ENCODE data around the gene CCDC88B.

The CCDC88B gene

DNA sequence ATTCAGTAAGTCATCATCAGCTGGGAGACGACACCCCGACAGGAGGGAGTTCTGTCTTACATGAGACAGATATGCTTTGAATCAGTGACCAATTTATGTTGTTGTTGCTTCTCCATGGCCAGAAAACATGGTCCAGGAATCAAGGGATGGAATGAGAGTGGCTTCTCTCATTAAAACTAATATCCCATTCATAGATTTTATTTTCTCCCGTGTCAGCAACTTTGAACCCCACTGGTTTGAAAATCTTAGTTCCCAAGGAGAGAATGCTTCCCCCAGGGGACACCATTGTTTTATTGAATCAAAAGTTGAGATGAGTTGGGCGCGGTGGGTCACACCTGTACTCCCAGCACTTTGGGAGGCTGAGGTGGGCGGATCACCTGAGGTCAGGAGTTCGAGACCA, 61.8 kb downstream of the CCDC88B start:
- TF ChIP-seq ZNF830 (tag by site-specific recombination; IDR thresholded peaks at IDR 0.05; ENCODE audit: low read depth) = no peak
- no peak for TF ChIP-seq ZNF37A (tag by site-specific recombination; IDR thresholded peaks at IDR 0.05)
- TF ChIP-seq, protein P1, sequence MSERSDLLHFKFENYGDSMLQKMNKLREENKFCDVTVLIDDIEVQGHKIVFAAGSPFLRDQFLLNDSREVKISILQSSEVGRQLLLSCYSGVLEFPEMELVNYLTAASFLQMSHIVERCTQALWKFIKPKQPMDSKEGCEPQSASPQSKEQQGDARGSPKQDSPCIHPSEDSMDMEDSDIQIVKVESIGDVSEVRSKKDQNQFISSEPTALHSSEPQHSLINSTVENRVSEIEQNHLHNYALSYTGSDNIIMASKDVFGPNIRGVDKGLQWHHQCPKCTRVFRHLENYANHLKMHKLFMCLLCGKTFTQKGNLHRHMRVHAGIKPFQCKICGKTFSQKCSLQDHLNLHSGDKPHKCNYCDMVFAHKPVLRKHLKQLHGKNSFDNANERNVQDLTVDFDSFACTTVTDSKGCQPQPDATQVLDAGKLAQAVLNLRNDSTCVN (tag by site-specific recombination; optimal IDR thresholded peaks at IDR 0.05) = no peak
- TF ChIP-seq ZXDB (tag by site-specific recombination; IDR thresholded peaks at IDR 0.05) = no peak
- no peak for TF ChIP-seq ZFHX2 (tag by site-specific recombination; conservative IDR thresholded peaks at IDR 0.05)
- no peak for TF ChIP-seq KLF16 (tag by site-specific recombination; IDR thresholded peaks at IDR 0.05)
- no peak for TF ChIP-seq ZNF548 (tag by site-specific recombination; IDR thresholded peaks at IDR 0.05)
- TF ChIP-seq, protein P2, sequence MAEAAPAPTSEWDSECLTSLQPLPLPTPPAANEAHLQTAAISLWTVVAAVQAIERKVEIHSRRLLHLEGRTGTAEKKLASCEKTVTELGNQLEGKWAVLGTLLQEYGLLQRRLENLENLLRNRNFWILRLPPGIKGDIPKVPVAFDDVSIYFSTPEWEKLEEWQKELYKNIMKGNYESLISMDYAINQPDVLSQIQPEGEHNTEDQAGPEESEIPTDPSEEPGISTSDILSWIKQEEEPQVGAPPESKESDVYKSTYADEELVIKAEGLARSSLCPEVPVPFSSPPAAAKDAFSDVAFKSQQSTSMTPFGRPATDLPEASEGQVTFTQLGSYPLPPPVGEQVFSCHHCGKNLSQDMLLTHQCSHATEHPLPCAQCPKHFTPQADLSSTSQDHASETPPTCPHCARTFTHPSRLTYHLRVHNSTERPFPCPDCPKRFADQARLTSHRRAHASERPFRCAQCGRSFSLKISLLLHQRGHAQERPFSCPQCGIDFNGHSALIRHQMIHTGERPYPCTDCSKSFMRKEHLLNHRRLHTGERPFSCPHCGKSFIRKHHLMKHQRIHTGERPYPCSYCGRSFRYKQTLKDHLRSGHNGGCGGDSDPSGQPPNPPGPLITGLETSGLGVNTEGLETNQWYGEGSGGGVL (tag by site-specific recombination; IDR thresholded peaks at IDR 0.05) = no peak
- no peak for TF ChIP-seq KLF8 (tag by site-specific recombination; IDR thresholded peaks at IDR 0.05)
- TF ChIP-seq ZNF214 (tag by site-specific recombination; IDR thresholded peaks at IDR 0.05; ENCODE audit: borderline replicate concordance) = no peak
- TF ChIP-seq HOXD13 (CRISPR knock-in tag; IDR thresholded peaks at IDR 0.05; ENCODE audit: borderline replicate concordance) = no peak
- no peak for TF ChIP-seq ZNF121 (tag by site-specific recombination; IDR thresholded peaks at IDR 0.05)
- TF ChIP-seq ZNF777 (tag by site-specific recombination; IDR thresholded peaks at IDR 0.05; ENCODE audit: borderline replicate concordance) = no peak
- TF ChIP-seq, protein P3, sequence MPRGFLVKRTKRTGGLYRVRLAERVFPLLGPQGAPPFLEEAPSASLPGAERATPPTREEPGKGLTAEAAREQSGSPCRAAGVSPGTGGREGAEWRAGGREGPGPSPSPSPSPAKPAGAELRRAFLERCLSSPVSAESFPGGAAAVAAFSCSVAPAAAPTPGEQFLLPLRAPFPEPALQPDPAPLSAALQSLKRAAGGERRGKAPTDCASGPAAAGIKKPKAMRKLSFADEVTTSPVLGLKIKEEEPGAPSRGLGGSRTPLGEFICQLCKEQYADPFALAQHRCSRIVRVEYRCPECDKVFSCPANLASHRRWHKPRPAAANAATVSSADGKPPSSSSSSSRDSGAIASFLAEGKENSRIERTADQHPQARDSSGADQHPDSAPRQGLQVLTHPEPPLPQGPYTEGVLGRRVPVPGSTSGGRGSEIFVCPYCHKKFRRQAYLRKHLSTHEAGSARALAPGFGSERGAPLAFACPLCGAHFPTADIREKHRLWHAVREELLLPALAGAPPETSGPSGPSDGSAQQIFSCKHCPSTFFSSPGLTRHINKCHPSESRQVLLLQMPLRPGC (tag by site-specific recombination; IDR thresholded peaks at IDR 0.05) = no peak
- TF ChIP-seq, protein P4, sequence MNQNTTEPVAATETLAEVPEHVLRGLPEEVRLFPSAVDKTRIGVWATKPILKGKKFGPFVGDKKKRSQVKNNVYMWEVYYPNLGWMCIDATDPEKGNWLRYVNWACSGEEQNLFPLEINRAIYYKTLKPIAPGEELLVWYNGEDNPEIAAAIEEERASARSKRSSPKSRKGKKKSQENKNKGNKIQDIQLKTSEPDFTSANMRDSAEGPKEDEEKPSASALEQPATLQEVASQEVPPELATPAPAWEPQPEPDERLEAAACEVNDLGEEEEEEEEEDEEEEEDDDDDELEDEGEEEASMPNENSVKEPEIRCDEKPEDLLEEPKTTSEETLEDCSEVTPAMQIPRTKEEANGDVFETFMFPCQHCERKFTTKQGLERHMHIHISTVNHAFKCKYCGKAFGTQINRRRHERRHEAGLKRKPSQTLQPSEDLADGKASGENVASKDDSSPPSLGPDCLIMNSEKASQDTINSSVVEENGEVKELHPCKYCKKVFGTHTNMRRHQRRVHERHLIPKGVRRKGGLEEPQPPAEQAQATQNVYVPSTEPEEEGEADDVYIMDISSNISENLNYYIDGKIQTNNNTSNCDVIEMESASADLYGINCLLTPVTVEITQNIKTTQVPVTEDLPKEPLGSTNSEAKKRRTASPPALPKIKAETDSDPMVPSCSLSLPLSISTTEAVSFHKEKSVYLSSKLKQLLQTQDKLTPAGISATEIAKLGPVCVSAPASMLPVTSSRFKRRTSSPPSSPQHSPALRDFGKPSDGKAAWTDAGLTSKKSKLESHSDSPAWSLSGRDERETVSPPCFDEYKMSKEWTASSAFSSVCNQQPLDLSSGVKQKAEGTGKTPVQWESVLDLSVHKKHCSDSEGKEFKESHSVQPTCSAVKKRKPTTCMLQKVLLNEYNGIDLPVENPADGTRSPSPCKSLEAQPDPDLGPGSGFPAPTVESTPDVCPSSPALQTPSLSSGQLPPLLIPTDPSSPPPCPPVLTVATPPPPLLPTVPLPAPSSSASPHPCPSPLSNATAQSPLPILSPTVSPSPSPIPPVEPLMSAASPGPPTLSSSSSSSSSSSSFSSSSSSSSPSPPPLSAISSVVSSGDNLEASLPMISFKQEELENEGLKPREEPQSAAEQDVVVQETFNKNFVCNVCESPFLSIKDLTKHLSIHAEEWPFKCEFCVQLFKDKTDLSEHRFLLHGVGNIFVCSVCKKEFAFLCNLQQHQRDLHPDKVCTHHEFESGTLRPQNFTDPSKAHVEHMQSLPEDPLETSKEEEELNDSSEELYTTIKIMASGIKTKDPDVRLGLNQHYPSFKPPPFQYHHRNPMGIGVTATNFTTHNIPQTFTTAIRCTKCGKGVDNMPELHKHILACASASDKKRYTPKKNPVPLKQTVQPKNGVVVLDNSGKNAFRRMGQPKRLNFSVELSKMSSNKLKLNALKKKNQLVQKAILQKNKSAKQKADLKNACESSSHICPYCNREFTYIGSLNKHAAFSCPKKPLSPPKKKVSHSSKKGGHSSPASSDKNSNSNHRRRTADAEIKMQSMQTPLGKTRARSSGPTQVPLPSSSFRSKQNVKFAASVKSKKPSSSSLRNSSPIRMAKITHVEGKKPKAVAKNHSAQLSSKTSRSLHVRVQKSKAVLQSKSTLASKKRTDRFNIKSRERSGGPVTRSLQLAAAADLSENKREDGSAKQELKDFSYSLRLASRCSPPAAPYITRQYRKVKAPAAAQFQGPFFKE (tag by site-specific recombination; IDR thresholded peaks at IDR 0.05; ENCODE audit: borderline replicate concordance) = no peak
- no peak for TF ChIP-seq ZNF138 (tag by site-specific recombination; IDR thresholded peaks at IDR 0.05; ENCODE audit: borderline replicate concordance)
- TF ChIP-seq, protein P5, sequence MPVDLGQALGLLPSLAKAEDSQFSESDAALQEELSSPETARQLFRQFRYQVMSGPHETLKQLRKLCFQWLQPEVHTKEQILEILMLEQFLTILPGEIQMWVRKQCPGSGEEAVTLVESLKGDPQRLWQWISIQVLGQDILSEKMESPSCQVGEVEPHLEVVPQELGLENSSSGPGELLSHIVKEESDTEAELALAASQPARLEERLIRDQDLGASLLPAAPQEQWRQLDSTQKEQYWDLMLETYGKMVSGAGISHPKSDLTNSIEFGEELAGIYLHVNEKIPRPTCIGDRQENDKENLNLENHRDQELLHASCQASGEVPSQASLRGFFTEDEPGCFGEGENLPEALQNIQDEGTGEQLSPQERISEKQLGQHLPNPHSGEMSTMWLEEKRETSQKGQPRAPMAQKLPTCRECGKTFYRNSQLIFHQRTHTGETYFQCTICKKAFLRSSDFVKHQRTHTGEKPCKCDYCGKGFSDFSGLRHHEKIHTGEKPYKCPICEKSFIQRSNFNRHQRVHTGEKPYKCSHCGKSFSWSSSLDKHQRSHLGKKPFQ (tag by site-specific recombination; IDR thresholded peaks at IDR 0.05) = no peak
- no peak for TF ChIP-seq ZFP69B (tag by site-specific recombination; IDR thresholded peaks at IDR 0.05)
- H3K36me3 ChIP-seq (ENCODE audit: control insufficient read depth in 2 of 2, insufficient read depth in 1 of 2, low read length in 2 of 2) = no peaks in the 10 kb centered on the region
- H3K9me3 ChIP-seq (ENCODE audit: control insufficient read depth, insufficient read depth, low read depth, low read length) = no peaks in the 10 kb centered on the region
- POLR2A ChIA-PET = no interaction called here
- H3K4me3 ChIP-seq (ENCODE audit: low read depth, low read length) = no peak overlapping the region
- no peaks in the 10 kb centered on the region for H3K4me1 ChIP-seq (ENCODE audit: control insufficient read depth, insufficient read depth, low read length)
- CTCF ChIA-PET = interaction anchor here (0.9 kb wide), 1 partner anchor 47 kb away, joined by 3 read pairs; no protein-coding TSS in a partner anchor
- no peak overlapping the region for H3K27ac ChIP-seq (ENCODE audit: extremely low read depth, low read depth, low read length)
